K562 (cell line): Measurements from ENCODE around the gene ZNF441. TPM values are rescaled to one million over a fixed set of nuclear protein-coding genes. Genes with fewer than 3 reads are reported as not detected.

ENCODE experiments used
- SIX5 ChIP-seq, 2 experiments: IDR thresholded peaks; 2 replicates each; pipeline ENCODE4 v1.6.1; 2011; ENCODE audit warnings: low read length in 2 of 2, borderline replicate concordance in 1 of 2, low read depth in 1 of 2, mild to moderate bottlenecking in 1 of 2, moderate library complexity in 1 of 2; ENCODE audit not compliant: insufficient read depth in 1 of 2
- SOX6 ChIP-seq: fragments of 450-650 bp; IDR thresholded peaks from 2 replicates; pipeline ENCODE4 v1.6.1; 2014; ENCODE audit warnings: mild to moderate bottlenecking
- TRIM28 ChIP-seq: fragments of 450-650 bp; IDR thresholded peaks from 2 replicates; pipeline ENCODE4 v1.6.1; 2017
- ZNF24 ChIP-seq: fragments of 450-650 bp; IDR thresholded peaks from 2 replicates; pipeline ENCODE4 v1.6.1; 2016
- ZNF75A ChIP-seq: fragments of 450-650 bp; formaldehyde crosslinking; IDR thresholded peaks from 2 replicates; pipeline ENCODE4 v1.4.0; 2020; ENCODE audit warnings: mild to moderate bottlenecking
- polyA plus RNA-seq, 8 experiments: library from polyadenylated mRNA; depleted of rRNA in 4 of 8; stranded (reverse) in 5 of 8; unstranded in 3 of 8; fragments of >200 nt; fragmentation: Nextera tagmentation in 2 of 8; fragmentation: Illumina TruSeq in 1 of 8; extraction: Ambion mirVana in 2 of 8; extraction: Trizol in 1 of 8; gene quantifications; 2 replicates each; pipeline versions ENCODE4 v1.2.1 to v1.2.3, GENCODE V29; 2011 to 2014; ENCODE audit warnings: inconsistent platforms in 1 of 8, missing spikeins in 1 of 8
- total RNA-seq, 7 experiments: library from RNA; depleted of rRNA in 6 of 7; stranded (reverse); fragments of >200 nt in 6 of 7; fragmentation: Illumina TruSeq in 2 of 7; extraction: Trizol in 2 of 7; gene quantifications; 2 replicates each; pipeline versions ENCODE4 v1.2.1 to v1.2.3, GENCODE V29; 2011 to 2021; ENCODE audit warnings: low replicate concordance in 1 of 7
- TF ChIP-seq, protein P1 (sequence below), 2 experiments: fragments of 450-650 bp; IDR thresholded peaks; 2 replicates each; pipeline ENCODE4 v1.6.1; 2016; ENCODE audit warnings: mild to moderate bottlenecking in 2 of 2, borderline replicate concordance in 1 of 2, low read depth in 1 of 2, moderate library complexity in 1 of 2
- TF ChIP-seq, protein P2 (sequence below): fragments of 450-650 bp; IDR thresholded peaks from 2 replicates; pipeline ENCODE4 v1.6.1; 2018; ENCODE audit warnings: mild to moderate bottlenecking, low read depth; ENCODE audit not compliant: partially characterized antibody

ZNF441 gene
- total and polyA plus RNA-seq, 9 of the 15 experiments (the other 6 are each of a cell fraction or from before 2014, with no cell fraction given) = 1.9 to 14.0 (median 7.8) TPM

DNA sequence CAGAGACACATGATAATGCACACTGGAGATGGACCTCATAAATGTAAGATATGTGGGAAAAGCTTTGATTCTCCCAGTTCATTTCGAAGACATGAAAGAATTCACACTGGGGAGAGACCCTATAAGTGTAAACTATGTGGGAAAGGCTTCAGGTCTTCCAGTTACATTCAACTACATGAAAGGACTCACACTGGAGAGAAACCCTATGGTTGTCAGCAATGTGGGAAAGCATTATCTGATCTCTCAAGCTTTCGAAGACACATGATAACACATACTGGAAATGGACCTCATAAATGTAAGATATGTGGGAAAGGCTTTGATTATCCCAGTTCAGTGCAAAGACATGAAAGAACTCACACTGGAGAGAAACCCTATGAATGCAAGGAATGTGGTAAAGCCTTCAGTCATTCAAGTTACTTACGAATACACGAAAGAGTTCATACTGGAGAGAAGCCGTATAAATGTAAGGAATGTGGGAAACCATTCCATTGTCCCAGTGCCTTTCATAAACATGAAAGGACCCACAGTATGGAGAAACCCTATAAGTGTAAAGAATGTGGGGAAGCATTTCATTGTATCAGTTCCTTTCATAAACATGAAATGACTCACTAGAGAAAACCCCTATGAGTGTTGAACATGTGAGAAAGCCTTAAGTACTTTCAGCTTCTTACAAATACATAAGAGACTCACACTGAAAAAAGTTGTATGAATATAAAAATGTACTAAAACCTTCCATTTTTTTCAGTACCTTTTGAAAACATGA lies 14.7 kb downstream of the ZNF441 start (continued):
- TF ChIP-seq, protein P1, sequence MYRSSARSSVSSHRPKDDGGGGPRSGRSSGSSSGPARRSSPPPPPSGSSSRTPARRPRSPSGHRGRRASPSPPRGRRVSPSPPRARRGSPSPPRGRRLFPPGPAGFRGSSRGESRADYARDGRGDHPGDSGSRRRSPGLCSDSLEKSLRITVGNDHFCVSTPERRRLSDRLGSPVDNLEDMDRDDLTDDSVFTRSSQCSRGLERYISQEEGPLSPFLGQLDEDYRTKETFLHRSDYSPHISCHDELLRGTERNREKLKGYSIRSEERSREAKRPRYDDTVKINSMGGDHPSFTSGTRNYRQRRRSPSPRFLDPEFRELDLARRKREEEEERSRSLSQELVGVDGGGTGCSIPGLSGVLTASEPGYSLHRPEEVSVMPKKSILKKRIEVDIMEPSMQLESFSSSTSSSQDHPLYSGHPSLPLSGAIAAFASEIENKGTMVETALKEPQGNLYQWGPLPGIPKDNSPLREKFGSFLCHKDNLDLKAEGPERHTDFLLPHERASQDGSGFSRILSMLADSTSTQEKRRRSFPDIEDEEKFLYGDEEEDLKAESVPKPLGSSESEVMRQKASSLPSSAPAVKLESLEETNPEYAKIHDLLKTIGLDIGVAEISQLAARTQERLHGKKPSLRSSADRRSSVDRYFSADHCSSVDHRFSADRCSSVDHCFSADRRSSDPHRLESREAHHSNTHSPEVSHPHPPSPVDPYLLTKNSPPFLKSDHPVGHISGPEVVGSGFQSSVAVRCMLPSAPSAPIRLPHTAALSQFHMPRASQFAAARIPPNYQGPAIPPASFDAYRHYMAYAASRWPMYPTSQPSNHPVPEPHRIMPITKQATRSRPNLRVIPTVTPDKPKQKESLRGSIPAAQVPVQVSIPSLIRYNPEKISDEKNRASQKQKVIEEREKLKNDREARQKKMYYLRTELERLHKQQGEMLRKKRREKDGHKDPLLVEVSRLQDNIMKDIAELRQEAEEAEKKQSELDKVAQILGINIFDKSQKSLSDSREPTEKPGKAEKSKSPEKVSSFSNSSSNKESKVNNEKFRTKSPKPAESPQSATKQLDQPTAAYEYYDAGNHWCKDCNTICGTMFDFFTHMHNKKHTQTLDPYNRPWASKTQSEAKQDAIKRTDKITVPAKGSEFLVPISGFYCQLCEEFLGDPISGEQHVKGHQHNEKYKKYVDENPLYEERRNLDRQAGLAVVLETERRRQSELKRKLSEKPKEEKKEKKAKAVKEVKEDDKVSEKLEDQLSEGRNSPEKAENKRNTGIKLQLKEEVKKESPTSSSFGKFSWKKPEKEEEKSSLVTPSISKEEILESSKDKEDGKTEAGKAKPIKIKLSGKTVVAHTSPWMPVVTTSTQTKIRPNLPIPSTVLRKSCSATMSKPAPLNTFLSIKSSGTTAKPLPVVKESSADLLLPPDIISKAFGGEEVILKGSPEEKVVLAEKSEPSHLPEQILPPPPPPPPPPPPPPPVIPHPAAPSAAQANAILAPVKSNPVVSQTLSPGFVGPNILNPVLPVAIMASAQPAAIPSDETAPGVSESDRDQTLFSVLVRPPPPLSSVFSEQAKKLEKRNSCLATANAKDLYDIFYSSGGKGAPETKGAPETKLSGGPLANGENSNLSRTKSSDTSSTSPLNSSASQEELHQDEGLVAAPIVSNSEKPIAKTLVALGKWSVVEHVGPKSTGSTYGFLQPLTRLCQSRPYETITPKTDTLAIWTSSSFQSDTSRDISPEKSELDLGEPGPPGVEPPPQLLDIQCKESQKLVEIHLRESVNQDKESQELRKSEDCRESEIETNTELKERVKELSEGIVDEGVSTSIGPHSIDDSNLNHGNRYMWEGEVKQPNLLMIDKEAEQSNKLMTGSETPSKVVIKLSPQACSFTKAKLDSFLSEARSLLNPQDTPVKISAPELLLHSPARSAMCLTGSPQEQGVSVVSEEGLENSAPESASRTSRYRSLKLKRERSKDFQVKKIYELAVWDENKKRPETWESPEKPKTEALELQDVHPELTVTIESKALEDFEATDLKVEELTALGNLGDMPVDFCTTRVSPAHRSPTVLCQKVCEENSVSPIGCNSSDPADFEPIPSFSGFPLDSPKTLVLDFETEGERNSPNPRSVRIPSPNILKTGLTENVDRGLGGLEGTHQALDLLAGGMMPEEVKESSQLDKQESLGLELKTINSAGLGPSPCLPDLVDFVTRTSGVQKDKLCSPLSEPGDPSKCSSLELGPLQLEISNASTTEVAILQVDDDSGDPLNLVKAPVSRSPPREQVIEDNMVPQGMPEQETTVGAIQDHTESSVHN (IDR thresholded peaks at IDR 0.05; ENCODE audit: borderline replicate concordance in 1 of 2, low read depth in 1 of 2) = peak in 1 of 2 experiments; percentile 18; a peak in 1 of 4 replicates
- peak; percentile 96 for TF ChIP-seq TRIM28
- no peak for TF ChIP-seq SIX5 (IDR thresholded peaks at IDR 0.05; ENCODE audit: borderline replicate concordance in 1 of 2, insufficient read depth in 1 of 2, low read depth in 1 of 2, low read length in 2 of 2)
- TF ChIP-seq SOX6 = peak; percentile 78
- peak; percentile 99 for TF ChIP-seq ZNF75A (CRISPR knock-in tag)
- TF ChIP-seq ZNF24 = 0 out of 2 replicates have a peak, but pooled peaks have one; percentile 30
- TF ChIP-seq, protein P2, sequence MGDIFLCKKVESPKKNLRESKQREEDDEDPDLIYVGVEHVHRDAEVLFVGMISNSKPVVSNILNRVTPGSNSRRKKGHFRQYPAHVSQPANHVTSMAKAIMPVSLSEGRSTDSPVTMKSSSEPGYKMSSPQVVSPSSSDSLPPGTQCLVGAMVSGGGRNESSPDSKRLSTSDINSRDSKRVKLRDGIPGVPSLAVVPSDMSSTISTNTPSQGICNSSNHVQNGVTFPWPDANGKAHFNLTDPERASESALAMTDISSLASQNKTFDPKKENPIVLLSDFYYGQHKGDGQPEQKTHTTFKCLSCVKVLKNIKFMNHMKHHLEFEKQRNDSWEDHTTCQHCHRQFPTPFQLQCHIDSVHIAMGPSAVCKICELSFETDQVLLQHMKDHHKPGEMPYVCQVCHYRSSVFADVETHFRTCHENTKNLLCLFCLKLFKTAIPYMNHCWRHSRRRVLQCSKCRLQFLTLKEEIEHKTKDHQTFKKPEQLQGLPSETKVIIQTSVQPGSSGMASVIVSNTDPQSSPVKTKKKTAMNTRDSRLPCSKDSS = peak; percentile 95
